NCI-H446 (cell line): ENCODE results near the gene CFAP299.

Experiments used
- DNase-seq, 2 experiments: peaks; one replicate each; lab custom pipeline; 2025; lab: John Stamatoyannopoulos, UW

CFAP299 gene

GRCh38 chr4:80448056-80448455 lies 112.5 kb downstream of the CFAP299 start:
- DNase-seq: no peak

- DNase-seq: no peak
Observed at GRCh38 chr4:80452055-80452454, 116.5 kb downstream of the CFAP299 start.

- DNase-seq: no peak
Observed at GRCh38 chr4:80452768-80453167, 117.2 kb downstream of the CFAP299 start.

DNA sequence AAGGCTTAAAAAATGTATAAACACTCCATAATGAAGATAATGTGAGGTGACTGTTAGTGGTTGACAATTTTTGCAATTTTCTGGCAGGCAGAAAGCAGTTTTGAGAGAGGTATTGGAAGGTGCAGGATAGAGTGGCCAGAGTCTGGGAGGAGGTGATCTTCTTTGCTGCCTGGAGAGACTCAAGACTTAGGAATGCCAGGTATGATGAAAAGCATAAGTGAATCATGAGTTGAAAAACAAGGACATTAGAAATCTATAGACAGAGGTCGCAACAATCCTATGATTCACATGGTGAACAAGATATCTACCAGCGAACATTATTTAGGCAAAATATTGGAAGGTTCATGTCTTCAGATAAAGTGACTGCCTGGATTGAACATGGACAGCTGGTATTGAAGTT lies 118.5 kb downstream of the CFAP299 start:
- DNase-seq: no peak

DNA sequence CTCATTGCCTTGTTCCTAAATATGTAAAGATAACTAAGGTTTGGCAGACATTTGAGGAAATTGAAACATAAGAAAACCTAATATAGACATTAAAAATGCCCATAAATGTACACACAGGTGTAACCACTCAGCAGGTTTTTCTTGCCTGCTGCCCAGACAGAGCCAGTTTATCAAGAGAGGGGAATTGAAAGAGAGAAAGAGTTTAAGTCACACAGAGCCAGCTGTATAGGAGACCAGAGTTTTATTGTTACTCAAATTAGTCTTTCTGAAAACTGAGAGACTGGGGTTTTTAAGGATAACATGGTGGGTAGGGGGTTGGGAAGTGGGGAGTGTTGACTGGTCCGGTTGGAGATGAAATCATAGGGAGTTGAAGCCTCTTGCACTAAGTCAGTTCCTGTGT lies 119.0 kb downstream of the CFAP299 start:
- no peak for DNase-seq

DNA sequence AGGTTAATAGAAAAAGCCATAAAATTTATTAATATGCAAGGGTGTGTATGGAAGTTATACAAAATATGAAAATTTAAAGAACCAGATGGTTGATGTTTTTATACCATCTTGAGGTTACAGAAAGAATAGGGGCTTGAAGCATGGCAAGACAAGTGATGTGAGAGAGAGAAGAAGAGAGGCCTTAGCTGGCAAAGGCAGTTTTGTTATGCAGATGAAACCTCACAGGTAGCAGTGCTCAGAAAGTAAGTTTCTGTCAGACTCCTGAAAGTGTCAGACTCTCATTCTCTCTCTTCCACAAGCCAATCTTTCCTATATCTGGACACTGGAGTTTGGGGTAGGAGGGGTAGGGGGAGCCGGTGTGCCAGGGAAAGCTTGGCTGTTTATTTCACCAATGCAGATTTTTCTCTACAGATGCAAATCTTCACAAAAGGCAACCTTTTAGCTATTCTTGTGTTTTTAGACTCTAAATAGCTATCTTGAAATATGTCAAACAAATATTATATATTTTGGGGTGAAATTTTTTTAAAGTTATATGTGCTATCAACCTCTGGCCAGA lies 124.5 kb downstream of the CFAP299 start:
- DNase-seq: no peak

DNA sequence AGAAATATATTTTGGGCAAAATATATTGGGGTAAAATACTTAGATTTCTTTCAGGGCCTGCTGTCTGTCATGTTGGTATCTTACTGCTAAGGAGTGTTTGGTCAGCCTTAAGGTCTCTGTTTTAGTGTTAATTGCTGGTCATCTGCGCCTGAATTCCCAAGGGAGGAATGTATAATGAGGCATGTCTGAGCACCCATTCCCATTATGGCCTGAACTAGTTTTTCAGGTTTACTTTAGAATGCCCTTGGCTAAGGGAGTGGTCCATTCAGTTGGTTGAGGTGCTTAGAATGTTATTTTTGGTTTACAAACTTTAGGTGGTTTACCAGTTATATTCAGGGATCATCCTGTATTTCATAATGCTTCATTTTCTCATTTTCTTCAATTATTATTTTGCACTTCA lies 125.9 kb downstream of the CFAP299 start:
- DNase-seq: no peak

DNA sequence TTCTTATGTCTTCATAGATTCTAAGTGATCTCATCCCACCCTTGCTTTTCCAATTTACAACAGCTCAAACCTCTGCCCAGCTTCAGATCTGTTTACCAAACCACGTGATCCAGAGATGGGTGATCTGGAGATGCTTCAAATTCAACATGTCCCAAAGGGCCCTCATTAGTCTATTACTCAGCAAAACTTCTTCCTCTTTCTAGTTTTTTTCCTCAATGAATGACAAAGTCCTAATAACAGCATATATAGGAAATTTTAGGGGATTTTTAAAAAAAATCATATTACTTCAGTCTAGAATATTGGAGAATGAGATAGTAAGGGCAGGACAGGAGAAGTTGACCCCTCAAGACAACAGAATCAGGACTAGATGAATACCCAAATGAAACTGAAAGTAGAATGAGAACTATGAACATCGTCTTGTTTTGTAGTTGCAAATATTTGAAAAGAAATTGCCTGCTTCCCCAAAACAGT lies 127.1 kb downstream of the CFAP299 start:
- DNase-seq: no peak

GRCh38 chr4:80463509-80463908 lies 128.0 kb downstream of the CFAP299 start:
- DNase-seq: no peak

DNA sequence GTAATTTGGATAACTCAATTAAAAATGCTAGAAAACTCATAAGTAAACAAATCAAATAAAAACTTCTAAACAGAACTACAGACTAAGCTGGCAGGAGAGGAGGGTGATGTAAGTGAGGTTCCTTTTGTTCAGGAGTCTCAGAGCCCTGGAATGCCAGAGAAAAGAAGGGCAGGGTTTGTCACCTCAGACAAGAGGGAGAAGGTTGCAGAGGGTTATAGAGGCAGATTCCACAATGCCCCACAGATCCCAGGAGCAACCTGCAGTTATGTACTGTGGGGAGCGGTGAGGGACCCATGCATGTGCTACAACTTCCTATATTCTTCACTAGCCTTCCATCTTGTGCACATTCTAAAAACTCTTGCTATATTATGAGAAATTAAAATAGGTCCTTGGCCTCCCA lies 129.7 kb downstream of the CFAP299 start:
- no peak for DNase-seq

GRCh38 chr4:80465736-80466135 lies 130.2 kb downstream of the CFAP299 start:
- DNase-seq: no peak

DNA sequence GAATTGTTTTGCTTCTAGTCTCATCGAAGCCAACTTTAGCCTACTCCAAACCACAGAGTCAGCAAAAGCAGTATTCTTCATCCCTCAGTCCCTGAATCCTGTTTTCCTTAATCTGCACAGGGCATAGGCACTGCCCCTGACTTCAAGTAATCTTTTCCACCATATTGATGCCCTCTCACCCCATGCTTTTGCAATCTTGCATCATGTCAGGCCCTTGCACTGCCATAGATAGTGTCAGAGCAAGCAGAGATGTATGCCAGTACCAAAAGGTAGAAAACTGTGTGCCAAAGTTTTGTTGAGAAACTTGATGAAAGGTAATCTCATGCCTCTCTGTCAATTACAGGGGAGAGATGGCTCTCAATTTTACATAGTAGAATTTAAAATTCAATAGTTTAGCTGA lies 131.1 kb downstream of the CFAP299 start:
- no peak for DNase-seq

GRCh38 chr4:80471756-80472155 lies 136.2 kb downstream of the CFAP299 start:
- DNase-seq: no peak

GRCh38 chr4:80475236-80475635 lies 139.7 kb downstream of the CFAP299 start:
- no peak for DNase-seq

- no peak for DNase-seq
Observed at GRCh38 chr4:80475798-80476197, 140.3 kb downstream of the CFAP299 start.

DNA sequence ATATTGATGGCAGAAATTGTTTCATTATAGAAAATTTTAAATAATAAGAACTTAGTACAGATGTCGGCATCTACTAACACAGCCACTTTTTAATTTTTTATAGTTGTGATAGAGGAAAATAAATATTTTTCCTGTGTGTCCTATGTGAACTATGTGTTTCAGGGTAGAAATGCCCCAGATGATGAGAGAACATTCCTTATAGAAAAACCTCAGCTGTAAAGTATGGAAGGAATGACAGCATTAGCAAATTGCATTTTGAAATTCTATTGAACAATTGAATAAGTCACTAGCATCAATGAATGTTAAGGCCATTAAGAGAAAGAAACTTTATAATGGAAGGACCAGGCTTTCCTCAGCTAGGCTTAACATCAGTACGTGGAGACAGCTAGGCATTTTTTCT lies 149.2 kb downstream of the CFAP299 start:
- DNase-seq: no peak

DNA sequence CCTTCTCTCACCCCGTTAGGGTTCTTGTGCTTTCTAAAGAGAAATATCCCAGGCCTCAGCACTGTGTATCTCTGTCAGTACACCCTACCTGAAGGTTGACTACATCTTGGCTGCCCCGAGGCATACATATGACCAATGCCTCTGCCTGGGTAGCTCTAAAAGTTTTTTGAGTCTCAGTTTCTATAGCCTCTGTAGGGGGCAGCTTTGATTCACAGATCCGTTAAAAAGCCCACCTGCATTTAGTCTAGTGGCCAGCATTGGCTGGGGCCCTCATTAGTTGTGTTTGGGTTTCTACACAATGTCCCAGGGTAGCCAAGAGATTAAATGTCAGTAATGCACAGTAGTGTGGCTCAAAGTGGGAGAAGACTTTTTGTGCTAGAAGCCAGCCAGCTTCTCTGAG lies 151.1 kb downstream of the CFAP299 start:
- DNase-seq: no peak

GRCh38 chr4:80489798-80490197 lies 154.3 kb downstream of the CFAP299 start:
- no peak for DNase-seq

- DNase-seq: no peak
Observed at GRCh38 chr4:80492761-80493160, 157.2 kb downstream of the CFAP299 start.

DNA sequence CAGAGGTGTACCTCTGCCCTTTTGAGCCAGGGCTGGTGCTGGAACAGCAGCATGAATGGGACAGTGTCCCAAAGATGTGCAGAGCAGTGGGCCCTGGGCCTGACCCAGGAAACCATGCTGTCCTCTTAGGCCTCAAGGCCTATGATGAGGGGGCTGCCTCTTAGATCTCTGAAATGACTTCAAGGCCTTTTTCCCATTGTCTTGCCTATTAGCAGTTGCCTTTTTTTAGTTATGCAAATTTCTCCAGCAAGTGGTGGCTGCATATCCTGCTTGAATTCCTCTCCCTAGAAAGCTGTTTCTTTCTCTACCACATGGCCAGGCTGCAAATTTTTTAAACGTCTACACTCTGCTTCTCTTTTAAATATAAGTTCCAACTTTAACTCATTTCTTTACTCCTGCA lies 160.3 kb downstream of the CFAP299 start:
- DNase-seq: no peak

GRCh38 chr4:80498725-80499124 lies 163.2 kb downstream of the CFAP299 start:
- DNase-seq: no peak

GRCh38 chr4:80500613-80501012 lies 165.1 kb downstream of the CFAP299 start:
- no peak for DNase-seq

GRCh38 chr4:80507077-80507476 lies 171.5 kb downstream of the CFAP299 start:
- DNase-seq: no peak

- no peak for DNase-seq
Observed at GRCh38 chr4:80507507-80507906, 172.0 kb downstream of the CFAP299 start.

- DNase-seq: no peak
Observed at GRCh38 chr4:80515496-80515895, 180.0 kb downstream of the CFAP299 start.
